Esophagus muscularis mucosa (tissue), 4 donors: ENCODE data around the gene PNLDC1.

ENCODE experiments used
- EP300 ChIP-seq: sonication (generic); formaldehyde crosslinking; IDR thresholded peaks from one replicate; pipeline ENCODE4 v1.6.1; 2017; ENCODE audit warnings: antibody characterized with exemption
- POLR2A ChIP-seq: fragments of 450-650 bp; IDR thresholded peaks from one replicate; pipeline ENCODE4 v1.6.1; 2017; ENCODE audit warnings: antibody characterized with exemption, moderate library complexity, mild to moderate bottlenecking, low read depth
- POLR2AphosphoS5 ChIP-seq, 2 donors: sonication (generic); formaldehyde crosslinking; IDR thresholded peaks; one replicate each; pipeline ENCODE4 v1.6.1; 2017; ENCODE audit warnings: antibody characterized with exemption in 2 of 2
- TF ChIP-seq, protein P1 (sequence below), 3 experiments: fragments of 200-600 bp in 2 of 3; fragments of 450-650 bp in 1 of 3; sonication (generic) in 2 of 3; IDR thresholded peaks; one replicate each; pipeline ENCODE4 v1.5.1; 2017 to 2019; ENCODE audit warnings: antibody characterized with exemption in 3 of 3, mild to moderate bottlenecking in 2 of 3, moderate library complexity in 1 of 3

DNA sequence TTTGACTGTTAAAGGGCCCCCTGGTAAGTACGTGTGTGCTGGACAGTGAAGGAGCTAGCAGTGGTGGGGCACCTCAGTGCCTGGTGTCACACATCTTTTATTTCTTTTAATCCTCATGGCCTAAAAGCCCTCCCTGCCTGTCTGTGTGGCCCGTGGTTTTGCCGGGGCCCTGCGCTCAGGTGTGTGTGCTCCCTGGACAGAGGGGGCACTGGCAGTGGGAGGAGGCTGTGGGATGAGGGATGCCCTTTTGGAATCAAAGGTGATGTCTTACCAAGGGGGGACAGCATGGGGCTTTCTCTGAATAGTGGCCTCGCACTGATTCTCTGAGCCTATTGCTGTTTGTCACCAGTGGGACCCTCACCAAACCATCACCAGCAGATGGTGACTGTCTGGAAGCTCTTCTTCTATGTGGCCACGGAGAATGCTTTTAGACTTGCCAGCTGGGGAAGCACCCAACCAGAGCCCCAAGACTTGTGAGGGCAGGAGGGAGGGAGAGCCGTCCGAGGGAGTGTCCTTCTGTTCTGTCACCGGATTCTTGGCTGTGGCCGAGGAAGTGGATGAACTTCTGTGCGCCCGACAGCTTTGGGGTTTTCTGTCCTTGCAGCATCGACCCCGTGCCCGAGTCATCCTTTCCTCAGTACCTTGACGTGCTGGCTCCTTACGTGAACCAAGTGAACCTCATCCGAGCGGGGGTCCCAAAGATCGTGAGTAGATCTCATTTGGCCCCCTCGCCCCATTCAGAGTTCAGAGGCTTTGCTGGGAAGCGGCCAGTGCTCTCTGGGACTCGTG lies 18.1 kb downstream of the PNLDC1 start:
- TF ChIP-seq, protein P1, sequence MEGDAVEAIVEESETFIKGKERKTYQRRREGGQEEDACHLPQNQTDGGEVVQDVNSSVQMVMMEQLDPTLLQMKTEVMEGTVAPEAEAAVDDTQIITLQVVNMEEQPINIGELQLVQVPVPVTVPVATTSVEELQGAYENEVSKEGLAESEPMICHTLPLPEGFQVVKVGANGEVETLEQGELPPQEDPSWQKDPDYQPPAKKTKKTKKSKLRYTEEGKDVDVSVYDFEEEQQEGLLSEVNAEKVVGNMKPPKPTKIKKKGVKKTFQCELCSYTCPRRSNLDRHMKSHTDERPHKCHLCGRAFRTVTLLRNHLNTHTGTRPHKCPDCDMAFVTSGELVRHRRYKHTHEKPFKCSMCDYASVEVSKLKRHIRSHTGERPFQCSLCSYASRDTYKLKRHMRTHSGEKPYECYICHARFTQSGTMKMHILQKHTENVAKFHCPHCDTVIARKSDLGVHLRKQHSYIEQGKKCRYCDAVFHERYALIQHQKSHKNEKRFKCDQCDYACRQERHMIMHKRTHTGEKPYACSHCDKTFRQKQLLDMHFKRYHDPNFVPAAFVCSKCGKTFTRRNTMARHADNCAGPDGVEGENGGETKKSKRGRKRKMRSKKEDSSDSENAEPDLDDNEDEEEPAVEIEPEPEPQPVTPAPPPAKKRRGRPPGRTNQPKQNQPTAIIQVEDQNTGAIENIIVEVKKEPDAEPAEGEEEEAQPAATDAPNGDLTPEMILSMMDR (IDR thresholded peaks at IDR 0.05) = no peak
- TF ChIP-seq EP300 (no peak), POLR2AphosphoS5 (IDR thresholded peaks at IDR 0.05) (no peak), POLR2A (no peak)
